Motor neuron (in vitro differentiated cells): ENCODE data around the gene LCE2D. TPM values are rescaled to one million over a fixed set of nuclear protein-coding genes. Genes with fewer than 3 reads are reported as not detected.

Experiments used
- total RNA-seq, 8 experiments: library from RNA; unstranded; fragments of 300-600 nt; gene quantifications; 2 replicates each; pipeline versions ENCODE4 v1.2.3 to v1.2.4, GENCODE V29; 2022

The LCE2D gene
- total RNA-seq, 8 experiments from 2014 or later, result not detected

Other genes with a start within 250 kb of the LCE2D start
- gene CRNN, start 249.1 kb upstream of the LCE2D start, total RNA-seq, result under 1 TPM in 4 of 8 experiments, not detected in 4; 0.17 to 0.62 (median 0.35) TPM
- 1 to 10 TPM in 1 of 8 experiments, under 1 TPM in 2, not detected in 5; 0.25 to 1.1 (median 0.66) TPM for gene LCE5A, start 152.6 kb upstream of the LCE2D start, total RNA-seq
- not detected for gene CRCT1, start 148.9 kb upstream of the LCE2D start, total RNA-seq
- under 1 TPM in 1 of 8 experiments, not detected in 7; 0.81 TPM for gene LCE3E, start 96.6 kb upstream of the LCE2D start, total RNA-seq
- not detected for gene LCE3D, start 82.9 kb upstream of the LCE2D start, total RNA-seq
- 1 to 10 TPM in 1 of 8 experiments, not detected in 7; 1.3 TPM for gene LCE3C, start 63.1 kb upstream of the LCE2D start, total RNA-seq
- not detected for gene LCE3B, start 49.6 kb upstream of the LCE2D start, total RNA-seq
- not detected for gene LCE3A, start 40.3 kb upstream of the LCE2D start, total RNA-seq
- 1 to 10 TPM in 1 of 8 experiments, not detected in 7; 1.4 TPM for gene LCE2C, start 11.9 kb downstream of the LCE2D start, total RNA-seq
- gene LCE2B, start 22.7 kb downstream of the LCE2D start, total RNA-seq, result not detected
- under 1 TPM in 1 of 8 experiments, not detected in 7; 0.62 TPM for gene LCE2A, start 35.0 kb downstream of the LCE2D start, total RNA-seq
- gene LCE4A, start 44.8 kb downstream of the LCE2D start, total RNA-seq, result not detected
- gene KPRP, start 94.6 kb downstream of the LCE2D start, total RNA-seq, result 1 to 10 TPM in 1 of 8 experiments, under 1 TPM in 5, not detected in 2; 0.20 to 1.8 (median 0.37) TPM
- not detected for gene LCE1F, start 111.8 kb downstream of the LCE2D start, total RNA-seq
- gene LCE1E, start 122.9 kb downstream of the LCE2D start, total RNA-seq, result under 1 TPM in 3 of 8 experiments, not detected in 5; 0.23 to 0.95 (median 0.51) TPM
- gene LCE1D, start 133.3 kb downstream of the LCE2D start, total RNA-seq, result not detected
- gene LCE1C, start 143.3 kb downstream of the LCE2D start, total RNA-seq, result 1 to 10 TPM in 1 of 8 experiments, under 1 TPM in 1, not detected in 6; 0.76 to 1.0 TPM
- gene LCE1B, start 148.6 kb downstream of the LCE2D start, total RNA-seq, result under 1 TPM in 3 of 8 experiments, not detected in 5; 0.24 to 0.66 (median 0.25) TPM
- gene LCE1A, start 164.1 kb downstream of the LCE2D start, total RNA-seq, result not detected
- gene LCE6A, start 179.5 kb downstream of the LCE2D start, total RNA-seq, result 1 to 10 TPM in 1 of 8 experiments, under 1 TPM in 1, not detected in 6; 0.87 to 1.7 TPM
- gene LCE7A, start 196.6 kb downstream of the LCE2D start, total RNA-seq, result 1 to 10 TPM in 1 of 8 experiments, not detected in 7; 2.4 TPM
- not detected for gene SMCP, start 214.9 kb downstream of the LCE2D start, total RNA-seq
- under 1 TPM in 5 of 8 experiments, not detected in 3; 0.13 to 0.90 (median 0.17) TPM for gene IVL, start 245.2 kb downstream of the LCE2D start, total RNA-seq